Breast epithelium (tissue), 3 donors: ENCODE measurements around the gene BCL11B.

Experiments
- POLR2AphosphoS5 ChIP-seq, 3 donors: sonication (generic); formaldehyde crosslinking; IDR thresholded peaks; one replicate each; pipeline ENCODE4 v1.6.1; 2017; ENCODE audit warnings: antibody characterized with exemption in 3 of 3
- TF ChIP-seq, protein P1 (sequence below), 3 donors: fragments of 450-650 bp; IDR thresholded peaks; one replicate each; pipeline ENCODE4 v1.5.1; 2016 to 2017; ENCODE audit warnings: antibody characterized with exemption in 3 of 3, mild to moderate bottlenecking in 3 of 3, moderate library complexity in 3 of 3

DNA sequence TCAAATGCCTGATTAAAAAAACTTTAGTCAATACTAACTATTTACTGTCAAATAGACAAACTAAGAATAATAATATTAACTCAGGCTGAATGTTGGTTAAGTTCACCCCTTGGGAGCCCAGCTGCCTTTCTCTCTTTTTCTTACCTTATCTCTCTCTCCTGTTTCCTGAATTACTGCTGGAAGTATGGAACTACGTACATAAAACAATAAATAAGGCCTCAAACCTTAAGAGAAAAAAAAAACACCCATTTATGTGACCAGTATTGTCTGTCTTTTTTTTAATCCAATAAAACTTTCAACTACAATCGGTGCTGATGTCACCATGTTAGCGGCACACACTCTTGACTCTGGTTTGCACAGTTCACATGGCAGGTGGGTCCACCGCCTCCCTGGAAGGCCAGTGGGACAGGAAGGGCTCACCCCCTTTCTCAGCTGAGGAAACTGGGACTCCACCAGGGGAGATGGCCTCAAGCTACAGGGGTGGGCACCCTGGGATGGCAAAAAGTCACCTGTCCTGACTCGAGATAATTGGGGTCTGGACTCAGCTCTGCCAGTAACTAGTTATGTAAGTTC is 21.3 kb downstream of the BCL11B start:
- TF ChIP-seq, protein P1, sequence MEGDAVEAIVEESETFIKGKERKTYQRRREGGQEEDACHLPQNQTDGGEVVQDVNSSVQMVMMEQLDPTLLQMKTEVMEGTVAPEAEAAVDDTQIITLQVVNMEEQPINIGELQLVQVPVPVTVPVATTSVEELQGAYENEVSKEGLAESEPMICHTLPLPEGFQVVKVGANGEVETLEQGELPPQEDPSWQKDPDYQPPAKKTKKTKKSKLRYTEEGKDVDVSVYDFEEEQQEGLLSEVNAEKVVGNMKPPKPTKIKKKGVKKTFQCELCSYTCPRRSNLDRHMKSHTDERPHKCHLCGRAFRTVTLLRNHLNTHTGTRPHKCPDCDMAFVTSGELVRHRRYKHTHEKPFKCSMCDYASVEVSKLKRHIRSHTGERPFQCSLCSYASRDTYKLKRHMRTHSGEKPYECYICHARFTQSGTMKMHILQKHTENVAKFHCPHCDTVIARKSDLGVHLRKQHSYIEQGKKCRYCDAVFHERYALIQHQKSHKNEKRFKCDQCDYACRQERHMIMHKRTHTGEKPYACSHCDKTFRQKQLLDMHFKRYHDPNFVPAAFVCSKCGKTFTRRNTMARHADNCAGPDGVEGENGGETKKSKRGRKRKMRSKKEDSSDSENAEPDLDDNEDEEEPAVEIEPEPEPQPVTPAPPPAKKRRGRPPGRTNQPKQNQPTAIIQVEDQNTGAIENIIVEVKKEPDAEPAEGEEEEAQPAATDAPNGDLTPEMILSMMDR (IDR thresholded peaks at IDR 0.05) = no peak
- no peak for TF ChIP-seq POLR2AphosphoS5 (IDR thresholded peaks at IDR 0.05)
